Measurements from ENCODE around the gene CNKSR1. TPM values are rescaled to one million over a fixed set of nuclear protein-coding genes. Genes with fewer than 3 reads are reported as not detected.

CNKSR1 gene
- total RNA-seq, 2 donors from 2014 or later = 2.9 to 4.6 TPM

DNA sequence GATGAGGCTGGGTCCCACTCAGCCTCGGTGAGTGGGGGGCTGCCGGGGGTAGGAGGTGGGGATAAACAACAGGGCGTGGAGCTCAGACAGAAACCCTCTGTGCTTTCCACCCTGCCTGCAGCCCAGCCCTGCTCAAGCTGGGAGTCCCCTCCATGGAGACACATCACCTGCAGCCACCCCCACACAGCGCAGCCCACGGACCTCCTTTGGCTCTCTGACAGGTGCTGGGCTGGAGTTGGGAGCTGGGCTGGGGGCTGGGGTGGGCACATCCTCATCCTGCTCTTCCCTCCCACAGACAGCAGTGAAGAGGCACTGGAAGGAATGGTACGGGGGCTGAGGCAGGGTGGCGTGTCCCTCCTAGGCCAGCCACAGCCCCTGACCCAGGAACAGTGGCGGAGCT is 11.2 kb downstream of the CNKSR1 start:
- H3K4me1 Mint-ChIP-seq = peaks cover 9% of the 10 kb centered on the region
- H3K27ac Mint-ChIP-seq = no peak overlapping the region
- H3K9me3 Mint-ChIP-seq = no peaks in the 10 kb centered on the region
- H3K36me3 Mint-ChIP-seq (ENCODE audit: low read depth) = no peaks in the 10 kb centered on the region
- no peaks in the 10 kb centered on the region for H3K27me3 Mint-ChIP-seq
- H3K4me3 Mint-ChIP-seq = no peak overlapping the region
- no peak for ATAC-seq (replicated peaks)

DNA sequence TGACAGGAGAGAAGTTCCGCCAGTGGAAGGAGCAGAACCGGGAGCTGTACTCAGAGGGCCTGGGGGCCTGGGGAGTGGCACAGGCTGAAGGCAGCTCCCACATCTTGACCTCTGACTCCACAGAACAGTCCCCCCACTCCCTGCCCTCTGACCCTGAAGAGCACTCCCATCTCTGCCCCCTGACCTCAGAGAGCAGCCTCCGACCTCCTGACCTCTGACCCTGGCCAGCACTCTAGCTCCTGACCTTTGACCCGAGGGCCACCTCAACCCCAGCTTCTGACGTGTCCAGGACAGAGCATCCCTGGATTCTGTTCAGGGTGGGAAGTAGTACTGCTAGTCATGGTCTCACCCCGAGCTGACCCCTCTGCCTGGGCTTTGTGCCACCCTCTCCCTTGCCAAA is 12.0 kb downstream of the CNKSR1 start:
- H3K4me3 Mint-ChIP-seq = no peak overlapping the region
- no peaks in the 10 kb centered on the region for H3K27me3 Mint-ChIP-seq
- peak overlapping the region; percentile 38 for H3K27ac Mint-ChIP-seq
- no peaks in the 10 kb centered on the region for H3K36me3 Mint-ChIP-seq (ENCODE audit: low read depth)
- H3K9me3 Mint-ChIP-seq = no peaks in the 10 kb centered on the region
- H3K4me1 Mint-ChIP-seq = peaks cover 9% of the 10 kb centered on the region
- ATAC-seq (replicated peaks) = no peak

DNA sequence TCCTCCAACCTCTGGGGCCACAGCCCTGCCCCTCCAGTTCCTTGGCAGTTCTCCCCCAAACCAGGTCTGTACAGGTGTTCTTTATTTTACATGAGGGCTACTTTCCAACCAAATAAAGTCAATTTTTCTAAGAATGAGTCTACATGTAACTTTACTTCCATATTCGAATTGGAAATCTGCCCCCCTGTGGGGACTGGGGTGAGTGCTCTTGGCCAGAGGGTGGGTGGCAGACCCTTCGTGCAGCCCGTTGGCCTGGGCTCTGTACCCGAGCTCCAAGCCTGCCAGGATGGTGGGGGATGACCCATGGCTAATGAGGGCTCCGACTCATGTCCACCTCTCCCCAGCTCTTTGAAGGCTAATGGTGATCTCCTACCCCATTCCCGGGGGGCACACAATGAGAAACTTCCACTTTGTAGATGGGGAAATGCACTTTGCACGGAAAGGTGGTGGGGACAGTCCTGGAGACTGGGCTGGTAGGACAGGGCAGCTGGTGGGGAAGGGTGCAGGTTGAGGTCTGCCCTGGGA is 12.5 kb downstream of the CNKSR1 start:
- H3K4me3 Mint-ChIP-seq = no peak overlapping the region

DNA sequence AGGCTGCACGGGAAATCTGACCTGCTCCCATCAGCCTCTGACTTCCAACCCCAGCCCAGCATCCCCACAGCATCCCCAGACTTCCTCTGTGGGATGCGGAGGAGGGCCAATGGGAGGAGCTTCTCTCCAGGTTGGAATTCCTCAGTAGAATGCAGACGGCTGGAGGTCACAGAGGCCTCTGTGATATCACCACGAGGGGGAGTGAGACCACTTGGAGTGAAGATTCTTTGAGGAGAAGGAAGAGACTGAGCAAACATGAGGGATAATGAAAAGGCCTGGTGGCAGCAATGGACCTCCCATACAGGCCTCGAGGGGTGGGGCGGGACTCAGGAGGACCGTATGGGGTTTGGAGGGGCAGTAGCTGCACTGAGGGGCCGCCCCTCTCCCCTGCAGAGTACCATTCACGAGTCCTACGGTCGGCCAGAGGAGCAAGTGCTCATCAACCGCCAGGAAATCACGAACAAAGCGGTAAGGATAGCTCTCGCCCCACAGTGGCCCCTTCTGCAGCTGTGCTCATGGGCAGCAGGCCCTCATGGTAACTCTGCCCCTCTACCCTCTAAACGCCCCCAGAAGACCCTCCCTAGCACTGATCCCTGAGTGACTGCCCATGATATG is 13.2 kb downstream of the CNKSR1 start, which contains the start of gene CATSPER4:
TSS of gene CATSPER4 (plus strand) at position 230 of the 615 bp plus-strand sequence. CDS start at position 256, 26 bp downstream.
- Mint-ChIP-seq H3K4me1 (peaks cover 9% of the 10 kb centered on the region), H3K27ac (peak within 1 kb of the TSS; percentile 38), H3K4me3 (no peak within 1 kb of the TSS), H3K9me3 (no peaks in the 10 kb centered on the region), H3K27me3 (no peaks in the 10 kb centered on the region), H3K36me3 (ENCODE audit: low read depth) (no peaks in the 10 kb centered on the region)
- ATAC-seq (replicated peaks) = no peak

More for the DNA sequence above, 12.5 kb downstream of the CNKSR1 start:
- Mint-ChIP-seq H3K9me3 (no peaks in the 10 kb centered on the region), H3K27me3 (no peaks in the 10 kb centered on the region), H3K4me1 (peaks cover 9% of the 10 kb centered on the region), H3K36me3 (ENCODE audit: low read depth) (no peaks in the 10 kb centered on the region), H3K27ac (peak overlapping the region; percentile 38)
- no peak for ATAC-seq (replicated peaks)

DNA sequence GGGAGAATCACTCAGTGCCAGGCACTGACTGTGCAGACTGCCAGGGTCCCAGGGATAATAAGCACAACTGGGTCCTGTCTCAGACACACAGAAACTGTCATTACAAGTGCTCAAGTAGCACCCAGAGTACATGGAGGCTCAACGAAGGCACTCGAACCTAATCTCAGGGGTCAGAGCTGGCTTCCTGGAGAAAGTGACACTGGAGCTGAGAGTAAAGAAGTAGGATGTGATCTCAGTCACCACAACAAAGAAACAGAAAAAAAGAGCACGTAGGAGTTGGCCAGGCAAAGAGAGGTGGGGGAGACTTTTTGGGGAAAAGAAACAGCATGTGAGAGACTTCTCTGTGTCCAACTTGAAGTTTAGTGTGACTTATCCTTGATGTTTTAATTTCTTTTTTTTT is 14.4 kb downstream of the CNKSR1 start:
- peak overlapping the region; percentile 77 for H3K27ac Mint-ChIP-seq
- no peaks in the 10 kb centered on the region for H3K27me3 Mint-ChIP-seq
- H3K4me3 Mint-ChIP-seq = peak overlapping the region; percentile 39
- H3K9me3 Mint-ChIP-seq = no peaks in the 10 kb centered on the region
- H3K36me3 Mint-ChIP-seq (ENCODE audit: low read depth) = no peaks in the 10 kb centered on the region
- peak; percentile 82 for ATAC-seq (replicated peaks)
- H3K4me1 Mint-ChIP-seq = peaks cover 9% of the 10 kb centered on the region

DNA sequence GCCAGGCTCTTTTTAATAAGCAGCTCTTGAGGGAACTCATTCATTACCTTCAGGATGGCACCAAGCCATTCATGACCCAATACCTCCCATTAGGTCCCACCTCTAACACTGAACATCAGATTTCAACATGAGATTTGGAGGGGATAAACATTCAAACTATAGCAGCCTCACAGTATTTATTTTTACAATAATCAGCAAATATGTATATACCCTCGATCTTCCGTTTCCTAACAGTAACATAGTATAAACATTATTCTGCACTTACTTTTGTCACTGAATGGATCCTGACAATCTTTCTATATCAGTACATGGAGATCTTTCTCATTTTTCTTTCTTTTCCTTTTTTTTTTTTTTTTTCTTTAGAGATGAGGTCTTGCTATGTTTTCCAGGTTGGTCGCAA is 18.5 kb downstream of the CNKSR1 start:
- Mint-ChIP-seq H3K4me3 (no peak overlapping the region), H3K27ac (no peak overlapping the region)
- no peak for ATAC-seq (replicated peaks)

DNA sequence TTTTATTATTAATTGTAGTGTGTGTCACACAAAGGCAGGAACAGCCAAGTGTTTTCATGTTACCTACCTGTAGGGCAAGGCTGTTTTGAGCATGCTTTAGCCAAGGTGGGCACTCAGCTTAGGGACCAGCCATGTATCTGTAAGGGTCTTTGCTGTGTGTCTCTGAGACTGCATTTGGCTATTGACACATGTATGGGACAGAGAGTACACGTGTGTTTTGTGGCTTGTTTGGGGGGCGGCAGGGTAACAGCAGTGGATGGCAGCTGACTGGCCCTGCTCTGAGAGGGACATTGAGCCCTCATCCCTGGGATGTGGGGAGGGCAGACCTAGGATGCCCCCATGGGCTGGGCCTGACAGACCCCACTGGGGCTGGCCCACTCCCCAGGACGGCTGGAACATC is 20.0 kb downstream of the CNKSR1 start:
- no peaks in the 10 kb centered on the region for H3K36me3 Mint-ChIP-seq (ENCODE audit: low read depth)

More for the DNA sequence above, 18.5 kb downstream of the CNKSR1 start:
- H3K9me3 Mint-ChIP-seq = no peaks in the 10 kb centered on the region
- peaks cover 14% of the 10 kb centered on the region for H3K4me1 Mint-ChIP-seq
- no peaks in the 10 kb centered on the region for H3K36me3 Mint-ChIP-seq (ENCODE audit: low read depth)
- no peaks in the 10 kb centered on the region for H3K27me3 Mint-ChIP-seq

DNA sequence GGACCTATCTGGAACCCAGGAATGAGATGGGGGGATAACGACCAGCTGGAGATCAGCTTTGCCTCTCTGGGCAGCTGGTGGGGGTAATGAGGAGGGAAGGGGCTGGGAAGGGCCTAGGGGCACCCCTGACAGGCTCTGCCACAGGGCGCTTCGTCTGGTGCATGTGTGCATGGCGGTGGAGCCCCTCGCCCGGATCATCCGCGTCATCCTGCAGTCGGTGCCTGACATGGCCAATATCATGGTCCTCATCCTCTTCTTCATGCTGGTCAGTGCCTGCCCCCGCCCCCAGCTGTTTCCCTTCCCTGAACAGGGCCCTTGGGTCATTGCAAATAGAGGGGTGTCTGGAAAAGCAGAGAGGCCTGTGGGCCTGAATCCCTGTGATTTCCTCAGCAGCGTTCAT is 20.5 kb downstream of the CNKSR1 start:
- no peak overlapping the region for H3K4me3 Mint-ChIP-seq
- H3K27me3 Mint-ChIP-seq = no peaks in the 10 kb centered on the region
- no peak for ATAC-seq (replicated peaks)
- H3K9me3 Mint-ChIP-seq = no peaks in the 10 kb centered on the region
- no peaks in the 10 kb centered on the region for H3K36me3 Mint-ChIP-seq (ENCODE audit: low read depth)
- H3K4me1 Mint-ChIP-seq = peaks cover 17% of the 10 kb centered on the region
- no peak overlapping the region for H3K27ac Mint-ChIP-seq

More for the DNA sequence above, 20.0 kb downstream of the CNKSR1 start:
- H3K4me3 Mint-ChIP-seq = no peak overlapping the region
- H3K27me3 Mint-ChIP-seq = no peaks in the 10 kb centered on the region
- ATAC-seq (replicated peaks) = no peak
- H3K27ac Mint-ChIP-seq = no peak overlapping the region
- no peaks in the 10 kb centered on the region for H3K9me3 Mint-ChIP-seq
- peaks cover 12% of the 10 kb centered on the region for H3K4me1 Mint-ChIP-seq

DNA sequence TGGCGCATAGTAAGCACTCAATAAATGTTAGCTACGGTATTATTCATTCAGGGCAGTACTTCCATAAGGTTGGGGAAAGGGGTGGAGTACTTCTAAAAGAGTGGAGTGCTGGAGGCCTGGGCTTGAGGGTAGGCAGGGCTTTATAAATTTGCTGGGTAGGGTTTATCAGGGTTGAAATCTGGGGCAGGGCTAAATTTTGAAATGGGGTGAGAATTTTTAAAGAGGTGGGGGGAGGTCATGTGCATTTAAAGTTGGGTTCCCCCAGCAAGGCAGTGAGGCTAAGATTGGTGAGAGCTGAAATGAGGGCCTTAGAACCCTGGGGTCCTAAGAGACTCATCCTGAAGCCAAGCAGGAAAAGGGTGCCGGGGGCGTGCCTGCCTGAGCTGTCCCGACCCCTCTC is 23.1 kb downstream of the CNKSR1 start:
- no peaks in the 10 kb centered on the region for H3K36me3 Mint-ChIP-seq (ENCODE audit: low read depth)
- H3K4me1 Mint-ChIP-seq = peaks cover 23% of the 10 kb centered on the region
- H3K27me3 Mint-ChIP-seq = no peaks in the 10 kb centered on the region
- peak overlapping the region; percentile 62 for H3K4me3 Mint-ChIP-seq
- no peak for ATAC-seq (replicated peaks)
- no peaks in the 10 kb centered on the region for H3K9me3 Mint-ChIP-seq
- H3K27ac Mint-ChIP-seq = peak overlapping the region; percentile 89

DNA sequence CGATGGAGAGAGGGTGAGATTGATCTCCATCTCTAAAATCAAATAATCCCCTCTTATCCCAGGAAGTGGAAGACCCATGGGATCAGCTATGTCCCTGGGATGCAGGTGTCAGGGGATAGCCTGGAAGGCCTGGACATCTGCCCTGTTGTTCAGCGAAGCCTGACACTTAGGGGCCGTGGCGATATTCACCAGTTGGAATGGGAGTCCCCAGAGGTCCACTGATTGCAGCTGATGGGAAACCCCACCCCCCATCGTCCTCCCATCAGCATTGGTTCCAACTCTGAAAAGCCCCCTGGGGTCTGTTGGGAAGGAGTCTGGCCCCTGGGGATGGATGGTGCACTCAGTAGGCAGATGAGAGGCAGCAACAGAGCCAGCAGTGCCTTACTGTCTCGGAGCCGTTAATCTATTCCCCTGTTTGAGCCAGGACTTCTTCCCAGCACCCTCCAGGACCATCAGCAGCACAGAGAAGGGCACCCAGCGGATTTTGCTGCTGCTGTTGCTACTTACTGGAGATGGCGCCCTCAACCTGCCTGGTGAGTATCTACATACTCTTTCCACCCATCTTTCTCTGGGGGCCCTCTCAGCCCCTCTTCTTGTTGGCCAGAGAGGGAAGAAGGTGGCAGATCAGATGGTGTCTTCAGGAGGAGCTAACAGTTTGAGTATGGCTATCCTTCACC is 26.5 kb downstream of the CNKSR1 start:
- H3K27ac Mint-ChIP-seq = no peak overlapping the region
- H3K9me3 Mint-ChIP-seq = no peaks in the 10 kb centered on the region
- H3K4me3 Mint-ChIP-seq = no peak overlapping the region
- no peaks in the 10 kb centered on the region for H3K27me3 Mint-ChIP-seq
- no peaks in the 10 kb centered on the region for H3K36me3 Mint-ChIP-seq (ENCODE audit: low read depth)
- H3K4me1 Mint-ChIP-seq = peaks cover 23% of the 10 kb centered on the region
- no peak for ATAC-seq (replicated peaks)

DNA sequence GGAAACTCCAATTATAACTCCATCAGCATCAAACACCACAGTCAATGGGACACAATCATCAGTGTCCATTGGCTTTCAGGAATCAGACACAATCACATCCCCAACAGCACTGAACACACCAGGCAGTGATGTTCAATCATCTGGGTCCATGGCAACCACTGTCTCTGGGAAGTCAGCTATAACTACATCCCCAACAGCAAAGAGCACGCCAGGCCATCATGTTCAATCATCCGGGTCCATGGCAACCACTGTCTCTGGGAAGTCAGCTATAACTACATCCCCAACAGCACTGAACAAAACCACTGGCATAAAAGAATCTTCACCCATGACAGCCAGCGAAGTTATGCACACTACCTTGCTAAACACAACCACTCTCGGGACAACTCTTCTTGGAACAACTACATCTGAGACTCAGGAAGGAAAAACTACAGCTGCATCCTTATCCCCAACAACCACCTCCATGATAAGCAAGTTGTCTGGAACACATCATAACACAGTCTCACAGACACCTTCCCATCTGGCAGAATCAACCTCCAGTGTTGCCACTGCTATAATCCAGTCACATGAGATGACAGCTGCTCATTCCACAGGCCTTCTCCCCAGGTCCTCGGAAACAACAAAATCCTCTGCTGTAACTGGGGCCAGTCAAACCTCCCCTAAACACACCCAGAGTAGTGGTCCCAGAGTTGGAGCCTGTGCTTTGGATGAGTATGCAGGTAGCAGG is 33.0 kb downstream of the CNKSR1 start:
- Mint-ChIP-seq H3K4me1 (no peaks in the 10 kb centered on the region), H3K4me3 (no peak overlapping the region), H3K27ac (no peak overlapping the region), H3K36me3 (ENCODE audit: low read depth) (no peaks in the 10 kb centered on the region), H3K27me3 (no peaks in the 10 kb centered on the region), H3K9me3 (no peaks in the 10 kb centered on the region)
- ATAC-seq (replicated peaks) = no peak

DNA sequence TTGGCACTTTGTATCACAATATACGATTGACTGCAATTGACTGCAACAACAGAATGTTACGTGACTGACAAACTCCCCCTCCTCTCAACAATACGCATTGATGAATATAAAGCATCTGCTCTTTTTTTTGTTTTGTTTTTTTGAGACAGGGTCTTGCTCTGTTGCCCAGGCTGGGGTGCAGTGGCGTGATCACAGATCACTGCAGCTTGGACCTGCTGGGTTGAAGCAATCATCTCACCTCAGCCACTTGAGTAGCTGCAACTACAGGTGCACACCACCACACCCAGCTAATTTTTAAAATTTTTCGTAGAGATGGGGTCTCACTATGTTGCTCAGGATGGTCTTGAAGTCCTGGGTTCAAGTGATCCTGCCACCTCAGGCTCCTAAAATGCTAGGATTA is 35.4 kb downstream of the CNKSR1 start:
- Mint-ChIP-seq H3K27ac (no peak overlapping the region), H3K4me3 (no peak overlapping the region), H3K27me3 (no peaks in the 10 kb centered on the region), H3K36me3 (ENCODE audit: low read depth) (no peaks in the 10 kb centered on the region), H3K9me3 (no peaks in the 10 kb centered on the region), H3K4me1 (no peaks in the 10 kb centered on the region)
- no peak for ATAC-seq (replicated peaks)

DNA sequence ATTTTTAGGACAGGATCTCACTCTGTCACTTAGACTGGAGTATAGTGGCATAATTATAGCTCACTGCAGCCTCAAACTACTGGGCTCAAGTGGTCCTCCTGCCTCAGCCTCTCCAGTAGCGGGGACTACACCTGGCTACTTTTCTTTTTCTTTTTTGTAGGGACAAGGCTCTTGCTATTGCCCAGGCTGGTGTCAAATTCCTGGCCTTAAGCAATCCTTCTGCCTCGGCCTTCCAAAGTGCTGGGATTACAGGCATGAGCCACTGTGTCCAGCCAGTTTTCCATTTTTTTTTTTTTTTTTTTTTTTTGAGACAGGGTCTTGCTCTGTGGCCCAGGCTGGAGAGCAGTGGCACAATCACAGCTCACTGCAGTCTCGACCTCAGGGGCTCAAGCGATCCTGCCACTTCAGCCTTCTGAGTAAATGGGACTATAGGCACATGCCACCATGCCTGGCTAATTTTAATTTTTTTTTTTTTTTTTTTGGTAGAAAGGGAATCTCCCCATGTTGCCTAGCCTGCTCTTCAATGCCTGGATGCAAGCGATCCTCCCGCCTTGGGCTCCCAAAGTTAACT is 36.1 kb downstream of the CNKSR1 start:
- H3K4me3 Mint-ChIP-seq = no peak overlapping the region
- no peaks in the 10 kb centered on the region for H3K27me3 Mint-ChIP-seq
- no peaks in the 10 kb centered on the region for H3K9me3 Mint-ChIP-seq
- H3K27ac Mint-ChIP-seq = no peak overlapping the region
- no peaks in the 10 kb centered on the region for H3K4me1 Mint-ChIP-seq
- H3K36me3 Mint-ChIP-seq (ENCODE audit: low read depth) = no peaks in the 10 kb centered on the region
- ATAC-seq (replicated peaks) = no peak

DNA sequence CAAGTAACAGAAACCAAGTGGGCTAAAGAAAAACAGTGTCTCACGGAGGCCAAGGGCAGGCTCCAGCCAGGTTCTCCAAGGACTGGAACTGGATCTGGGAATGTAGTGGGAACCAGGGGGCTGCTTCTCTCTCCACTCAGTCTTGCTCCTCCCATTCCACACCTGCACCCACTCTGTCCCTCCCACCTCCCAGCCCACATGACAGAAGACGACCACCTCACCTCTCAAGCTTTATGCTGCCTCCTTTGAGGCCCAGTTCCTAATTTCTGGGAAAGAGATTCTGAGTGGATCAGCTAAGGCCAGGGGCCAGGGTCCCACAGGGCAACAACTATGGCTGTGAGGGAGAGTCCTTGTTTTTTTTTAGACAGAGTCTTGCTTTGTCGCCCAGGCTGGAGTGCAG is 38.0 kb downstream of the CNKSR1 start:
- no peak overlapping the region for H3K4me3 Mint-ChIP-seq
- H3K36me3 Mint-ChIP-seq (ENCODE audit: low read depth) = no peaks in the 10 kb centered on the region
- no peak overlapping the region for H3K27ac Mint-ChIP-seq
- H3K27me3 Mint-ChIP-seq = no peaks in the 10 kb centered on the region
- H3K4me1 Mint-ChIP-seq = no peaks in the 10 kb centered on the region
- ATAC-seq (replicated peaks) = no peak
- H3K9me3 Mint-ChIP-seq = no peaks in the 10 kb centered on the region

Measured in activated T-helper 17 cell treated with anti-CD3 and anti-CD28 coated beads, Interleukin-2, amount 50 U/mL, for 72 hours (primary cell).